Transverse colon (tissue), 4 donors: Measurements from ENCODE around the gene TRABD2A. TPM values are rescaled to one million over a fixed set of nuclear protein-coding genes. Genes with fewer than 3 reads are reported as not detected.
"Not testable (repeated sequence)": the region's sequence is repeated elsewhere in the genome, so short reads cannot be mapped to it uniquely, and the experiment has no call there.

ENCODE experiments used
- DNase-seq: peaks from one replicate; pipeline ENCODE4 v3.0.0-alpha.2; 2019
- H3K27ac ChIP-seq, 4 donors: fragments of 200-600 bp; sonication (generic); 2 replicates each; pipeline ENCODE4 v1.5.1; 2016 to 2018; ENCODE audit warnings: inconsistent platforms in 4 of 4
- H3K27me3 ChIP-seq: fragments of 200-600 bp; sonication (generic); 2 replicates; pipeline ENCODE4 v1.5.1; 2017; ENCODE audit warnings: inconsistent platforms
- H3K36me3 ChIP-seq, 4 donors: fragments of 200-600 bp; sonication (generic); 2 replicates each; pipeline ENCODE4 v1.5.1; 2017 to 2019; ENCODE audit warnings: inconsistent platforms in 4 of 4
- H3K4me1 ChIP-seq, 4 donors: fragments of 200-600 bp; sonication (generic); 2 replicates each; pipeline ENCODE4 v1.5.1; 2017 to 2020; ENCODE audit warnings: inconsistent platforms in 4 of 4
- H3K4me3 ChIP-seq, 4 donors: fragments of 200-600 bp; sonication (generic); 1 replicate in 1 of 4; 2 replicates in 3 of 4; pipeline versions ENCODE4 v1.5.1 to v1.6.1; 2017 to 2019; ENCODE audit warnings: inconsistent platforms in 4 of 4
- H3K9me3 ChIP-seq, 2 donors: fragments of 200-600 bp; sonication (generic); 2 replicates each; pipeline ENCODE4 v1.5.1; 2017 to 2019; ENCODE audit warnings: inconsistent platforms in 2 of 2
- CTCF ChIP-seq, 5 experiments: fragments of 200-600 bp in 3 of 5; fragments of 450-650 bp in 2 of 5; sonication (generic) in 3 of 5; IDR thresholded peaks; 1 replicate in 2 of 5; 2 replicates in 3 of 5; pipeline ENCODE4 v1.5.1; 2016 to 2017; ENCODE audit warnings: antibody characterized with exemption in 5 of 5, inconsistent platforms in 3 of 5, mild to moderate bottlenecking in 2 of 5, moderate library complexity in 1 of 5
- EP300 ChIP-seq: sonication (generic); formaldehyde crosslinking; IDR thresholded peaks from one replicate; pipeline ENCODE4 v1.6.1; 2017; ENCODE audit warnings: antibody characterized with exemption, low read depth
- POLR2A ChIP-seq: fragments of 450-650 bp; IDR thresholded peaks from one replicate; pipeline ENCODE4 v1.6.1; 2016; ENCODE audit warnings: antibody characterized with exemption, mild to moderate bottlenecking, moderate library complexity
- POLR2AphosphoS5 ChIP-seq, 3 donors: sonication (generic); formaldehyde crosslinking; IDR thresholded peaks; one replicate each; pipeline ENCODE4 v1.6.1; 2016; ENCODE audit warnings: antibody characterized with exemption in 3 of 3
- WGBS, 2 donors: methylation state at CpG; one replicate each; pipeline ENCODE4 v1.1.5; 2018; ENCODE audit warnings: low coverage in 1 of 2; 5-methylcytosine and 5-hydroxymethylcytosine counted together
- in situ Hi-C, 4 donors: fragments of 200-750 bp; cut with MboI; loops; one replicate each; pipeline versions ENCODE4 v1.15.0 to v1.15.1; 2017; ENCODE audit warnings: low sequenced_read_pairs in 3 of 4, low pct_ligation_motif_present in 1 of 4, low pct_unique_long_range_greater_than_20kb in 1 of 4
- intact Hi-C: fragments of 100-400 bp; cut with DNase I; formaldehyde crosslinking; loops from one replicate; pipeline ENCODE4 v1.15.1; 2023; ENCODE audit warnings: low total_unique reads
- total RNA-seq, 4 donors: library from RNA; depleted of rRNA; stranded (reverse); fragments of >200 nt; gene quantifications; one replicate each; pipeline ENCODE4 v1.1.0, GENCODE V29; 2016

TRABD2A gene
- total RNA-seq, 4 donors from 2014 or later, result 21.3 to 230 (median 76.5) TPM

- intact Hi-C loops (no loop called here), in situ Hi-C loops (loop anchor here in 2 of 4 donors (10.0 to 25.0 kb wide), 2 partner anchors 376 to 383 kb away; no protein-coding TSS in a partner anchor)
- TF ChIP-seq POLR2A, result no peak
- no peak for TF ChIP-seq CTCF (IDR thresholded peaks at IDR 0.05)
Observed at GRCh38 chr2:84870306-84870705, 10.6 kb downstream of the TRABD2A start.

GRCh38 chr2:84868327-84868726 lies 12.6 kb downstream of the TRABD2A start:
- H3K4me3 ChIP-seq, H3K9me3 ChIP-seq, H3K27ac ChIP-seq, H3K27me3 ChIP-seq, H3K36me3 ChIP-seq, H3K4me1 ChIP-seq, intact Hi-C loops, DNase-seq: not testable (repeated sequence)
- in situ Hi-C loops, result loop anchor here in 3 of 4 donors (5.0 to 25.0 kb wide), 3 partner anchors 374 to 381 kb away; no protein-coding TSS in a partner anchor
- 94 to 97% methylated on average over 2 to 4 of the region's 4 CpGs for WGBS, 2 donors

More at GRCh38 chr2:84870306-84870705, 10.6 kb downstream of the TRABD2A start:
- WGBS, 2 donors, result 92% methylated on average over 11 of the region's 11 CpGs; no CpG with 5 or more reads in 1 of the 2 donors
- Histone ChIP-seq H3K36me3 (no peaks in the 10 kb centered on the region), H3K27ac (no peak overlapping the region), H3K27me3 (no peaks in the 10 kb centered on the region), H3K4me1 (peaks cover 0 to 1% (median 0%) of the 10 kb centered on the region in 4 donors), H3K9me3 (no peaks in the 10 kb centered on the region), H3K4me3 (no peak overlapping the region)
- no peak for DNase-seq

DNA sequence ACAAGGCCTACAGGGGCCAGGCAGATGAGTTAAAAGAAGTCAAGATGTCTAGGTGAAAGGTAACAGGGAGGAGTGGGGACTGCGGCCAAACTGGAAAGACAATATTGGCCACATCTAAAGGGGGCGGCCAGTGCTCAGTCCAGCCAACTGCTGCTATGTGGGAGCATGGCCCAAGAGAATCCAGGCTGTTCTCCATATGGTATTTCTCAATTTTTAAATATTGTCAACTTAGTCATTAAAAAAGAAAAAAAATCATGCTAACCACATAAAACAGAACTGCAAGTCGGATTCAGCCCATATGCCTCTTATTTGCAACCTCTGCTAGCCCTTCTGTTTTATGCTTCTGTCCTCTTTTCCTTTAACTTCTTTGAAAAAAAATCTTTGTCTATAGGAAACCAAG lies 14.8 kb downstream of the TRABD2A start:
- no peaks in the 10 kb centered on the region for H3K27me3 ChIP-seq
- H3K9me3 ChIP-seq, result no peaks in the 10 kb centered on the region
- in situ Hi-C loops (loop anchor here in 3 of 4 donors (5.0 to 25.0 kb wide), 3 partner anchors 371 to 379 kb away; no protein-coding TSS in a partner anchor), intact Hi-C loops (no loop called here)
- H3K4me3 ChIP-seq, result no peak overlapping the region
- H3K36me3 ChIP-seq, result no peaks in the 10 kb centered on the region
- TF ChIP-seq POLR2A (no peak), EP300 (no peak), CTCF (IDR thresholded peaks at IDR 0.05) (no peak), POLR2AphosphoS5 (IDR thresholded peaks at IDR 0.05) (no peak)
- no peak for DNase-seq
- peaks cover 0 to 6% (median 0%) of the 10 kb centered on the region in 4 donors for H3K4me1 ChIP-seq
- WGBS, 2 donors, result 78 to 81% methylated on average over 2 to 3 of the region's 3 CpGs
- no peak overlapping the region for H3K27ac ChIP-seq

DNA sequence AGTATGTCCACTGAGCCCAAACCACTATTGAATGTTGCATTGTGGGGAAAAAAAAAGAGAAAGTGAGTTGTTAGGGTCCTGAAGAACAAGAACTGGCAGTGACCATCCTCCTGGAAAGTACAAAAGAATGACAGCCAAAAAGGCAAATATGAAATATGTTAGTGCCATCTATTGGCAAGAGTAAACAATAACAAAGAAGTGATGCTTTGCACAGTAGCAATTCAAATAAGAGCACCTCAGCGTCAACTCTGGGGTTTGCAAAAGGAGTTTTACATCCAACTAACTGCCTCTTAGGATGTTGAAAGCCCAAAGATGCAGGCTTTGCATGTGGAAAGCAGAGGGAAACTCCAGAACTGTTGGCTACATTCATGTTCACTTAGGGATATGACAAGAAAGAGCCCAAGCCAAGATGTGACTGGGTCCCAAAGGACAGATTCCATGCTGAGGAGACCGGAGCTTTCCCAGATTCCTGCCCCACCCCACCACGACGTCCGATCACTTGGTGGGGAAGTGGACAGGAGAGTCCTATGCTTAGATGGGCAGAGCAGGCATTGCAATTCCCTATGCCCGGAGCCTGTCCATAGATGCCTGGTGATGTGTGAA lies 15.6 kb downstream of the TRABD2A start:
- WGBS, 2 donors, result 0 to 43% methylated on average over 1 to 6 of the region's 6 CpGs
- no peak for DNase-seq
- no peaks in the 10 kb centered on the region for H3K36me3 ChIP-seq
- no peak overlapping the region for H3K4me3 ChIP-seq
- no peaks in the 10 kb centered on the region for H3K9me3 ChIP-seq
- peaks cover 0 to 6% (median 0%) of the 10 kb centered on the region in 4 donors for H3K4me1 ChIP-seq
- TF ChIP-seq POLR2AphosphoS5 (IDR thresholded peaks at IDR 0.05) (no peak), CTCF (IDR thresholded peaks at IDR 0.05) (peak; percentile 12 to 37 (median 24))
- H3K27me3 ChIP-seq, result no peaks in the 10 kb centered on the region
- intact Hi-C loops, result no loop called here
- H3K27ac ChIP-seq, result no peak overlapping the region
- in situ Hi-C loops, result loop anchor here in 3 of 4 donors (5.0 to 25.0 kb wide), 3 partner anchors 370 to 378 kb away; no protein-coding TSS in a partner anchor

DNA sequence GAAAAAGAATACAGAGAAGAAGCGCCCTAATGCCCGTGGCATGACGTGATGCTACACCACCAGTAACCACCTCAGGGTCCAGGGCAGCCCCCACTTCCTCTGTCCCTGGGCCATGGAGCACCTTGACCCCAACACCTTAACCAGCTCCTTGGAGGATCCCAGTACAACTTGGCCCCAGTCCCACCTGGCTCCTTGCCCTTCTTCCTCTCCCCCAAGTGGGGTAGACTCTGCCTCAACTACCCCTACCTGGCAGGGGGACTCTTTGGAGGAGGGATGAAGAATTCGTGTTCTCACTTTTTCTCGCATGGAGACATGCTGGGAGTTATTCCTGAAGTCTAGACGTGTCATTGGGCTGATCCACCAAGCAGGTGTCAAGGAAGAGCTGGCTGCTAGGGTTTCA lies 18.9 kb downstream of the TRABD2A start:
- Histone ChIP-seq H3K27ac (no peak overlapping the region), H3K4me1 (peaks cover 0 to 17% (median 6%) of the 10 kb centered on the region in 4 donors), H3K9me3 (no peaks in the 10 kb centered on the region), H3K4me3 (no peak overlapping the region), H3K27me3 (no peaks in the 10 kb centered on the region), H3K36me3 (no peaks in the 10 kb centered on the region)
- WGBS, 2 donors, result 81 to 86% methylated on average over 5 to 6 of the region's 6 CpGs
- TF ChIP-seq CTCF (IDR thresholded peaks at IDR 0.05) (no peak), POLR2AphosphoS5 (IDR thresholded peaks at IDR 0.05) (no peak), POLR2A (no peak), EP300 (no peak)
- intact Hi-C loops (no loop called here), in situ Hi-C loops (loop anchor here in 2 of 4 donors (10.0 to 25.0 kb wide), 2 partner anchors 367 to 375 kb away; no protein-coding TSS in a partner anchor)
- DNase-seq, result no peak
